Measurements from ENCODE around the gene FIGNL2. TPM values are rescaled to one million over a fixed set of nuclear protein-coding genes. Genes with fewer than 3 reads are reported as not detected.

Gene FIGNL2
- total RNA-seq, 4 donors from 2014 or later: 0.17 to 0.49 (median 0.29) TPM; not detected in 1

GRCh38 chr12:51855586-51856428 is 7.3 kb upstream of the FIGNL2 start:
- no peak overlapping the region for H3K4me3 ChIP-seq (ENCODE audit: low read depth, poor library complexity, severe bottlenecking)
- TF ChIP-seq POLR2A (IDR thresholded peaks at IDR 0.05) (no peak), CTCF (IDR thresholded peaks at IDR 0.05) (no peak)
- intact Hi-C loops (cut with DNase I; ENCODE audit: low total_unique reads): no loop called here
- WGBS, 2 donors: 30 to 33% methylated on average over 21 of the region's 21 CpGs
- DNase-seq (ENCODE audit: low spot score in 2 of 2): no peak

DNA sequence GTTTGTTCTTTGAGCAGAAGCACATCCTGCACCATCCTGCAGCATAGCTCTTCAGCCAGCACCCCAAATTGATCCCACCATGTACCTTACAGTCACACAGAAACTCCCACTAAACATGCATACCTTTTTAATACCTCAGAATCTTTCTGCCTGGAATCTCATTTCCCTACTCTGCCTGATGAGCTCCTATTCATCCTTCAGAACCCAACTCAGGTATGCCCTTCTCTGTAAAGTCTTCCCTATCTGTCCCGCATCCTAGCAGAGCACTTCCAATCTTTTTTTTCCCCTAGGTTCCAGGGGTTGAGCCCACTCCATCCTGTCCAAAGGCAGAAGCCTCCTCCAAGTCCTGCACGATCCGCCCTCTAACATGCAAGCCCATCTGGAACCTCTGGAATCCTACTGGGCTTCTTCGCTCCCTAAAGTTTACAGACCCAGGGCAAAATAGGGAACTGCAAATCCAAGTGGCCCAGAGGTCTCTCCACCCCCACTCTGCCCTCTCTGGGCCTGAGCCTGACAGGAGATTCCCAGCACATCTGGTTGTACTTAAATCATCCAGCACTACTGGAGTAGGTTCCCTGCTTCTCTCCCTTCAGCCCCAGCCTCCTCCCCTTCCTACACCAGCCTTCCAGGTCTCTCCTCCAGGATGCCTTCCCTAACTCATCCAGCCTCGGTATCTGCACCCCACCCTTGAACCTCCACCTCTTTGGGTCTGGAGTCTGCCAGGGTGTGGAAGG is 4.1 kb upstream of the FIGNL2 start:
- intact Hi-C loops (cut with DNase I; ENCODE audit: low total_unique reads): no loop called here
- no peak for DNase-seq (ENCODE audit: low spot score in 2 of 2)
- no peak for TF ChIP-seq POLR2A (IDR thresholded peaks at IDR 0.05)
- no peak for TF ChIP-seq CTCF (IDR thresholded peaks at IDR 0.05)
- WGBS, 2 donors: 62 to 75% methylated on average over 5 of the region's 5 CpGs
- no peak overlapping the region for H3K4me3 ChIP-seq (ENCODE audit: low read depth, poor library complexity, severe bottlenecking)

- peak in 1 of 2 donors; percentile 33 for DNase-seq (ENCODE audit: low spot score in 2 of 2)
- no peak overlapping the region for H3K4me3 ChIP-seq (ENCODE audit: low read depth, poor library complexity, severe bottlenecking)
- intact Hi-C loops (cut with DNase I; ENCODE audit: low total_unique reads): no loop called here
- no peak for TF ChIP-seq CTCF (IDR thresholded peaks at IDR 0.05)
- TF ChIP-seq POLR2A (IDR thresholded peaks at IDR 0.05): no peak
- WGBS, 2 donors: 51 to 56% methylated on average over 8 of the region's 8 CpGs
Measured at GRCh38 chr12:51851413-51852124, 3.1 kb upstream of the FIGNL2 start.

DNA sequence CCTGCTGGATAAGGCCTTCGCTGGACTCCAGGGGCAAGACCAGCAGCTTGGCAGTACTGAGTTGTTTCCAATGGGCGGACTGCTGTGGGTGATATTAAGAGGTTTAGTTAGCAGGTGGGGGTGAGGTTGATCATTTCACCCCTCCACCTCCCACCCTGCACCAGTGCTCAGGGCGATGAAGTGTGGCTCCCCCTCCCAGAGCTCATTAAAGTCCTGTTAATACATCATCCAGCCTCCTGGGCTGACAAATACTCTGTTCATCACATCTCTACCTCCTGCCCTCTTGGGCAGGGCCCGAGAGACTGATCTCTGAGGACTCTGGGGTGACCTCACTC is 2.4 kb upstream of the FIGNL2 start:
- no peak overlapping the region for H3K4me3 ChIP-seq (ENCODE audit: low read depth, poor library complexity, severe bottlenecking)
- intact Hi-C loops (cut with DNase I; ENCODE audit: low total_unique reads): no loop called here
- 85 to 92% methylated on average over 4 of the region's 4 CpGs for WGBS, 2 donors
- no peak for DNase-seq (ENCODE audit: low spot score in 2 of 2)
- TF ChIP-seq CTCF (IDR thresholded peaks at IDR 0.05) (no peak), POLR2A (IDR thresholded peaks at IDR 0.05) (no peak)

GRCh38 chr12:51850081-51850964 is 1.8 kb upstream of the FIGNL2 start:
- 76 to 77% methylated on average over 8 of the region's 8 CpGs for WGBS, 2 donors
- H3K4me3 ChIP-seq (ENCODE audit: low read depth, poor library complexity, severe bottlenecking): no peak overlapping the region
- TF ChIP-seq CTCF (IDR thresholded peaks at IDR 0.05) (no peak), POLR2A (IDR thresholded peaks at IDR 0.05) (no peak)
- DNase-seq (ENCODE audit: low spot score in 2 of 2): no peak
- intact Hi-C loops (cut with DNase I; ENCODE audit: low total_unique reads): no loop called here

Data from lower leg skin (tissue), 4 donors.